OCI-M2 (cell line): ENCODE data around the gene BIN1.

Source experiments
- DNase-seq: peaks from one replicate; lab custom pipeline; 2025; ENCODE audit not compliant: unreplicated experiment; lab: John Stamatoyannopoulos, UW

BIN1 gene

GRCh38 chr2:127003070-127003800, 103.7 kb downstream of the BIN1 start:
- DNase-seq: no peak

GRCh38 chr2:127001751-127002150, 105.2 kb downstream of the BIN1 start:
- DNase-seq: no peak

- DNase-seq: no peak
Observed at GRCh38 chr2:127000937-127001336, 106.0 kb downstream of the BIN1 start.

- no peak for DNase-seq
Observed at GRCh38 chr2:127000194-127000593, 106.8 kb downstream of the BIN1 start.

GRCh38 chr2:126999106-126999756, 107.7 kb downstream of the BIN1 start:
- DNase-seq: no peak

GRCh38 chr2:126998486-126998885, 108.5 kb downstream of the BIN1 start:
- no peak for DNase-seq
